PC-3 (cell line): Measurements from ENCODE around the gene PTPRD. TPM values are rescaled to one million over a fixed set of nuclear protein-coding genes. Genes with fewer than 3 reads are reported as not detected.

Source experiments
- ATAC-seq: fragments of 200-7000 bp; cut with Tn5 transposase; 2 replicates; pipeline ENCODE4 v1.9.1; 2020; ENCODE audit warnings: mild to moderate bottlenecking, moderate library complexity
- BruUV-seq: library from RNA; stranded (reverse); fragments of 400-500 nt; replicated peaks from 2 replicates; lab custom pipeline; 2021; lab: Mats Ljungman, UMichigan
- CTCF ChIA-PET: fragments of 300-600 bp; sonication (Branson Sonifier 250); formaldehyde crosslinking; loops from one replicate; lab custom pipeline; 2022; ENCODE audit warnings: antibody characterized with exemption; lab: Charles Lee
- POLR2A ChIA-PET: fragments of 300-600 bp; sonication (Branson Sonifier 250); formaldehyde crosslinking; loops from one replicate; lab custom pipeline; 2022; ENCODE audit warnings: antibody characterized with exemption; ENCODE audit not compliant: unreplicated experiment; lab: Charles Lee
- DNase-seq: peaks from one replicate; pipeline ENCODE4 v3.0.0-alpha.2; 2015
- H2AFZ ChIP-seq: fragments of 300-600 bp; sonication (generic); 2 replicates; pipeline ENCODE4 v1.6.0; 2016; ENCODE audit warnings: antibody characterized with exemption, low read length
- H3F3A ChIP-seq: fragments of 300-600 bp; sonication (generic); one replicate; pipeline ENCODE4 v1.6.0; 2017; ENCODE audit warnings: antibody characterized with exemption, low read length, control low read depth, mild to moderate bottlenecking; ENCODE audit not compliant: unreplicated experiment
- H3K27ac ChIP-seq: fragments of 300-600 bp; sonication (generic); 2 replicates; pipeline ENCODE4 v1.5.1; 2016; ENCODE audit warnings: mild to moderate bottlenecking, low read length
- H3K27me3 ChIP-seq: fragments of 300-600 bp; sonication (generic); 2 replicates; pipeline ENCODE4 v1.6.1; 2016; ENCODE audit warnings: low read length, mixed read lengths
- H3K36me3 ChIP-seq: fragments of 300-600 bp; sonication (generic); 2 replicates; pipeline ENCODE4 v1.6.1; 2016; ENCODE audit warnings: low read depth, mixed run types, low read length, mixed read lengths
- H3K4me1 ChIP-seq: fragments of 300-600 bp; sonication (generic); 2 replicates; pipeline ENCODE4 v1.5.1; 2016; ENCODE audit warnings: low read length; ENCODE audit not compliant: insufficient read depth
- H3K4me2 ChIP-seq: fragments of 300-600 bp; sonication (generic); 2 replicates; pipeline ENCODE4 v1.6.0; 2016; ENCODE audit warnings: low read length
- H3K4me3 ChIP-seq: fragments of 300-600 bp; sonication (generic); 2 replicates; pipeline ENCODE4 v1.5.1; 2016; ENCODE audit warnings: mild to moderate bottlenecking, low read length, mixed read lengths
- H3K79me2 ChIP-seq: fragments of 300-600 bp; sonication (generic); 2 replicates; pipeline ENCODE4 v1.6.1; 2017; ENCODE audit warnings: low read length, mixed read lengths
- H3K9ac ChIP-seq: fragments of 300-600 bp; sonication (generic); 2 replicates; pipeline ENCODE4 v1.6.0; 2016; ENCODE audit warnings: mild to moderate bottlenecking, low read length
- H3K9me2 ChIP-seq: fragments of 300-600 bp; sonication (generic); replicated peaks from 2 replicates; pipeline ENCODE4 v1.6.1; 2016; ENCODE audit warnings: mixed run types, low read length, mixed read lengths
- H3K9me3 ChIP-seq: fragments of 300-600 bp; sonication (generic); 2 replicates; pipeline ENCODE4 v1.6.1; 2016; ENCODE audit warnings: low read length, mixed read lengths
- H4K20me1 ChIP-seq: fragments of 300-600 bp; sonication (generic); 2 replicates; pipeline ENCODE4 v1.6.1; 2016; ENCODE audit warnings: low read length, mixed read lengths
- CTCF ChIP-seq: fragments of 300-600 bp; sonication (generic); conservative IDR thresholded peaks from 2 replicates; pipeline ENCODE4 v1.5.1; 2017; ENCODE audit warnings: antibody characterized with exemption, low read depth, mild to moderate bottlenecking, low read length
- EZH2 ChIP-seq: fragments of 300-600 bp; sonication (generic); IDR thresholded peaks from one replicate; pipeline ENCODE4 v1.6.1; 2017; ENCODE audit warnings: antibody characterized with exemption, mild to moderate bottlenecking, low read length; ENCODE audit not compliant: unreplicated experiment
- EZH2phosphoT487 ChIP-seq: fragments of 300-600 bp; sonication (generic); IDR thresholded peaks from 2 replicates; pipeline ENCODE4 v1.6.1; 2018; ENCODE audit warnings: mild to moderate bottlenecking, antibody characterized with exemption, low read length, borderline replicate concordance
- intact Hi-C: fragments of 100-400 bp; cut with micrococcal nuclease; formaldehyde crosslinking; loops from 2 replicates; pipeline ENCODE4 v1.9.0; 2023
- total RNA-seq: library from RNA; depleted of rRNA; stranded (reverse); fragments of >200 nt; gene quantifications from 2 replicates; pipeline ENCODE4 v1.2.3, GENCODE V29; 2014

Gene PTPRD
- total RNA-seq, 1 experiment from 2014 or later, result not detected

- Histone ChIP-seq H3K9me3 (no peaks in the 10 kb centered on the region), H3K27me3 (no peaks in the 10 kb centered on the region), H3K9ac (no peak overlapping the region), H3K36me3 (no peaks in the 10 kb centered on the region), H2AFZ (no peak overlapping the region), H3K9me2 (no peaks in the 10 kb centered on the region), H3F3A (no peaks in the 10 kb centered on the region), H3K27ac (no peak overlapping the region), H3K79me2 (no peaks in the 10 kb centered on the region), H3K4me1 (no peaks in the 10 kb centered on the region), H3K4me2 (no peak overlapping the region), H4K20me1 (no peaks in the 10 kb centered on the region), H3K4me3 (no peak overlapping the region)
- CTCF ChIA-PET, result no interaction called here
- no peak for ATAC-seq
- TF ChIP-seq EZH2 (no peak), CTCF (no peak), EZH2phosphoT487 (no peak)
- intact Hi-C loops, result no loop called here
- POLR2A ChIA-PET, result no interaction called here
- no peak for DNase-seq
- no TSS peak for BruUV-seq
These were observed 1828.9 kb downstream of the PTPRD start for GRCh38 chr9:8783941-8784340.

- Histone ChIP-seq H3K36me3 (no peaks in the 10 kb centered on the region), H4K20me1 (no peaks in the 10 kb centered on the region), H3K4me2 (no peak overlapping the region), H3K9me3 (no peaks in the 10 kb centered on the region), H2AFZ (no peak overlapping the region), H3K27ac (no peak overlapping the region), H3K4me1 (no peaks in the 10 kb centered on the region), H3K4me3 (no peak overlapping the region), H3F3A (no peaks in the 10 kb centered on the region), H3K79me2 (no peaks in the 10 kb centered on the region), H3K9ac (no peak overlapping the region), H3K9me2 (no peaks in the 10 kb centered on the region), H3K27me3 (no peaks in the 10 kb centered on the region)
- BruUV-seq, result no TSS peak
- intact Hi-C loops, result no loop called here
- ATAC-seq (no peak), DNase-seq (no peak)
- ChIA-PET POLR2A (no interaction called here), CTCF (no interaction called here)
- TF ChIP-seq EZH2, result no peak
- no peak for TF ChIP-seq CTCF
- no peak for TF ChIP-seq EZH2phosphoT487
These were observed 1830.6 kb downstream of the PTPRD start for GRCh38 chr9:8782237-8782636.

- Histone ChIP-seq H3K4me1 (no peaks in the 10 kb centered on the region), H3K36me3 (no peaks in the 10 kb centered on the region), H3K9me2 (no peaks in the 10 kb centered on the region), H2AFZ (no peak overlapping the region), H3K4me2 (no peak overlapping the region), H3K79me2 (no peaks in the 10 kb centered on the region), H3K27ac (no peak overlapping the region), H3K27me3 (no peaks in the 10 kb centered on the region), H3K4me3 (no peak overlapping the region), H3F3A (no peaks in the 10 kb centered on the region), H3K9me3 (no peaks in the 10 kb centered on the region), H4K20me1 (no peaks in the 10 kb centered on the region), H3K9ac (no peak overlapping the region)
- TF ChIP-seq CTCF (no peak), EZH2phosphoT487 (no peak), EZH2 (no peak)
- DNase-seq (no peak), ATAC-seq (no peak)
- no TSS peak for BruUV-seq
- ChIA-PET POLR2A (no interaction called here), CTCF (no interaction called here)
- intact Hi-C loops, result no loop called here
These were observed 1831.3 kb downstream of the PTPRD start for GRCh38 chr9:8781458-8781857.
